IPS-20b (cell line): Measurements from ENCODE around the gene GOLGB1.

Experiments used
- H3K27ac ChIP-seq: one replicate; pipeline ENCODE4 v1.5.1; 2013; ENCODE audit warnings: low read length
- H3K27me3 ChIP-seq: 2 replicates; pipeline ENCODE4 v1.6.1; 2013; ENCODE audit warnings: mild to moderate bottlenecking, low read length, inconsistent platforms; ENCODE audit not compliant: insufficient read depth
- H3K36me3 ChIP-seq: 2 replicates; pipeline ENCODE4 v1.6.1; 2013; ENCODE audit warnings: low read depth, mild to moderate bottlenecking, inconsistent platforms, low read length, moderate library complexity; ENCODE audit not compliant: insufficient read depth
- H3K4me1 ChIP-seq: 2 replicates; pipeline ENCODE4 v1.6.1; 2013; ENCODE audit warnings: mild to moderate bottlenecking, control low read depth, inconsistent platforms, low read length, moderate library complexity; ENCODE audit not compliant: insufficient read depth
- H3K4me3 ChIP-seq: 2 replicates; pipeline ENCODE4 v1.5.1; 2013; ENCODE audit warnings: mild to moderate bottlenecking, low read length, inconsistent platforms
- H3K9ac ChIP-seq: 2 replicates; pipeline ENCODE4 v1.6.1; 2013; ENCODE audit warnings: low read depth, mild to moderate bottlenecking, inconsistent platforms, low read length, moderate library complexity
- H3K9me3 ChIP-seq: 2 replicates; pipeline ENCODE4 v1.6.1; 2013; ENCODE audit warnings: mild to moderate bottlenecking, low read depth, low read length, inconsistent platforms; ENCODE audit not compliant: insufficient read depth

GOLGB1 gene

DNA sequence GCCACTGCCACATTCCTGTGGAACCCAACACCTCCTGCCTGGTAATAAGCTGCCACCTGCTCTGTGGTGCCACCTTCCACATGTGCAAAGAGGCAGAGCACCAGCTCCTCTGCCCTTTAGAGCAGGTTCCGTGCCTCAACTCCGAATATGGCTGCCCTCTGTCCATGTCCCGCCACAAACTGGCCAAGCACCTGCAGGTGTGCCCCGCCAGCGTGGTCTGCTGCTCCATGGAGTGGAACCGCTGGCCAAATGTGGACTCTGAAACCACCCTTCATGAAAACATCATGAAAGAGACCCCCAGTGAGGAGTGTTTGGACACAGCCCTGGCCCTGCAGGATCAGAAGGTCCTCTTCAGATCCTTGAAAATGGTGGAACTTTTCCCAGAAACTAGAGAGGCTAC is 128.1 kb downstream of the GOLGB1 start:
- Histone ChIP-seq H3K27ac (no peak overlapping the region), H3K4me1 (no peaks in the 10 kb centered on the region; the same call in 1 of the 2 replicates), H3K36me3 (no peaks in the 10 kb centered on the region), H3K4me3 (no peak overlapping the region), H3K9ac (no peak overlapping the region), H3K27me3 (no peaks in the 10 kb centered on the region), H3K9me3 (no peaks in the 10 kb centered on the region)

DNA sequence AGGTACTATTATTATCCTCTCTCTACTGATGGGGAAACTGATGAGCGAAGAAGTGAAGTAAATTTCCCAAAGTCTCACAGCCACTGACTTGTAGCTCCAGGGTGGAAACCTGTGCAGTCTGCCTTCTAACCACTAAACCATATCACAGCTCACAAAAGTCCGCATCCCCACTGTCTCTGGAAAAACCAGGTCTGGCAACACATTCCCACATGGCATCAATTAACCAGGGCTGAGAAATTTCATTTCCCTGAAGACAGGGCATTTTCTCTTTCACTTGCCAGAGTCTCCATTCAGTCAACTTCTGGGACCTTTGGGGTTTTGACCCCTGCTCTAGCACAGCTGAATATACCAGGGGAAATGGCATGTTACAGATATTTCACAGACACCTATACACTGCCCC is 129.8 kb downstream of the GOLGB1 start:
- H3K27me3 ChIP-seq = no peaks in the 10 kb centered on the region
- H3K9me3 ChIP-seq = no peaks in the 10 kb centered on the region
- no peak overlapping the region for H3K9ac ChIP-seq
- no peaks in the 10 kb centered on the region; the same call in 1 of the 2 replicates for H3K4me1 ChIP-seq
- no peak overlapping the region for H3K4me3 ChIP-seq
- H3K36me3 ChIP-seq = no peaks in the 10 kb centered on the region
- no peak overlapping the region for H3K27ac ChIP-seq
